Naive B cell (primary cell): ENCODE results near the gene DIP2A. TPM values are rescaled to one million over a fixed set of nuclear protein-coding genes. Genes with fewer than 3 reads are reported as not detected.
"Not testable (repeated sequence)": the region's sequence is repeated elsewhere in the genome, so short reads cannot be mapped to it uniquely, and the experiment has no call there.

Source experiments
- ATAC-seq, 2 donors: fragments of 150-1000 bp; cut with Tn5 transposase; 2 replicates each; pipeline ENCODE4 v1.10.0; 2021; ENCODE audit warnings: low read depth in 2 of 2, mild to moderate bottlenecking in 2 of 2, moderate library complexity in 2 of 2
- DNase-seq: peaks from one replicate; pipeline ENCODE4 v3.0.0; 2022
- H3K27ac Mint-ChIP-seq, 6 donors: one replicate each; pipeline ENCODE4 v1.8.0; 2020 to 2022; ENCODE audit warnings: mild to moderate bottlenecking in 6 of 6, mixed read lengths in 6 of 6, moderate library complexity in 5 of 6, inconsistent platforms in 2 of 6
- H3K27me3 Mint-ChIP-seq, 3 donors: one replicate each; pipeline ENCODE4 v1.8.0; 2021 to 2022; ENCODE audit warnings: mixed read lengths in 3 of 3, mild to moderate bottlenecking in 1 of 3
- H3K36me3 Mint-ChIP-seq, 2 donors: one replicate each; pipeline ENCODE4 v1.8.0; 2020 to 2022; ENCODE audit warnings: mixed read lengths in 2 of 2, inconsistent platforms in 1 of 2, mild to moderate bottlenecking in 1 of 2
- H3K4me1 Mint-ChIP-seq, 3 donors: one replicate each; pipeline ENCODE4 v1.8.0; 2020 to 2022; ENCODE audit warnings: mixed read lengths in 3 of 3, inconsistent platforms in 1 of 3, mild to moderate bottlenecking in 1 of 3, moderate library complexity in 1 of 3
- H3K4me3 Mint-ChIP-seq, 8 donors: one replicate each; pipeline ENCODE4 v1.8.0; 2020 to 2022; ENCODE audit warnings: mild to moderate bottlenecking in 8 of 8, mixed read lengths in 8 of 8, moderate library complexity in 8 of 8, inconsistent platforms in 2 of 8
- H3K9me3 Mint-ChIP-seq, 7 donors: one replicate each; pipeline ENCODE4 v1.8.0; 2020 to 2022; ENCODE audit warnings: mixed read lengths in 7 of 7, mild to moderate bottlenecking in 5 of 7, inconsistent platforms in 2 of 7, moderate library complexity in 1 of 7
- polyA plus RNA-seq, 6 donors: library from polyadenylated mRNA; unstranded; fragments of 300-500 nt; fragmentation: Illumina TruSeq; gene quantifications; one replicate each; pipeline ENCODE4 v1.2.3, GENCODE V29; 2021; ENCODE audit warnings: low read depth in 6 of 6

DIP2A gene
- polyA plus RNA-seq, 6 donors from 2014 or later: 0.34 to 12.4 (median 7.3) TPM

- Mint-ChIP-seq H3K4me3 (no peak overlapping the region), H3K27ac (peak overlapping the region in 1 of 6 donors; percentile 65), H3K36me3 (peaks cover 0 to 17% of the 10 kb centered on the region in 2 donors), H3K27me3 (no peaks in the 10 kb centered on the region), H3K9me3 (no peaks in the 10 kb centered on the region), H3K4me1 (peaks cover 0 to 3% (median 0%) of the 10 kb centered on the region in 3 donors)
- no peak for ATAC-seq
- no peak for DNase-seq
Measured at GRCh38 chr21:46441961-46442498, 16.7 kb upstream of the DIP2A start.

- DNase-seq (no peak), ATAC-seq (no peak)
- peaks cover 0 to 5% (median 0%) of the 10 kb centered on the region in 7 donors for H3K9me3 Mint-ChIP-seq
- H3K27ac Mint-ChIP-seq: peak overlapping the region in 1 of 6 donors; percentile 80
- H3K4me3 Mint-ChIP-seq: peak overlapping the region in 1 of 8 donors; percentile 16
- peaks cover 0 to 5% (median 0%) of the 10 kb centered on the region in 3 donors for H3K4me1 Mint-ChIP-seq
- no peaks in the 10 kb centered on the region for H3K27me3 Mint-ChIP-seq
- peaks cover 0 to 23% of the 10 kb centered on the region in 2 donors for H3K36me3 Mint-ChIP-seq
Measured at GRCh38 chr21:46442938-46443337, 15.8 kb upstream of the DIP2A start.

- H3K4me1 Mint-ChIP-seq: peaks cover 0 to 7% (median 0%) of the 10 kb centered on the region in 3 donors
- DNase-seq: no peak
- ATAC-seq: no peak
- no peaks in the 10 kb centered on the region for H3K27me3 Mint-ChIP-seq
- H3K9me3 Mint-ChIP-seq: peaks cover 0 to 14% (median 8%) of the 10 kb centered on the region in 7 donors
- H3K36me3 Mint-ChIP-seq: peaks cover 0 to 28% of the 10 kb centered on the region in 2 donors
- H3K4me3 Mint-ChIP-seq: no peak overlapping the region
- peak overlapping the region in 3 of 6 donors; percentile 10 to 87 (median 64) for H3K27ac Mint-ChIP-seq
Measured at GRCh38 chr21:46443910-46444309, 14.8 kb upstream of the DIP2A start.

GRCh38 chr21:46448108-46448507, 10.6 kb upstream of the DIP2A start:
- peaks cover 0 to 10% of the 10 kb centered on the region in 2 donors for H3K36me3 Mint-ChIP-seq
- H3K4me1 Mint-ChIP-seq: peaks cover 0 to 11% (median 7%) of the 10 kb centered on the region in 3 donors
- peak overlapping the region in 1 of 8 donors; percentile 63 for H3K4me3 Mint-ChIP-seq
- H3K27ac Mint-ChIP-seq: peak overlapping the region in 1 of 6 donors; percentile 75
- peaks cover 0 to 18% (median 12%) of the 10 kb centered on the region in 7 donors for H3K9me3 Mint-ChIP-seq
- ATAC-seq (no peak), DNase-seq (no peak)
- no peaks in the 10 kb centered on the region for H3K27me3 Mint-ChIP-seq

- H3K4me1 Mint-ChIP-seq: peaks cover 0 to 11% (median 7%) of the 10 kb centered on the region in 3 donors
- H3K27me3 Mint-ChIP-seq, DNase-seq, ATAC-seq: not testable (repeated sequence)
- peaks cover 0 to 18% (median 12%) of the 10 kb centered on the region in 7 donors for H3K9me3 Mint-ChIP-seq
- peak overlapping the region in 1 of 8 donors; percentile 30 for H3K4me3 Mint-ChIP-seq
- peaks cover 0 to 10% of the 10 kb centered on the region in 2 donors for H3K36me3 Mint-ChIP-seq
- peak overlapping the region in 1 of 6 donors; percentile 47 for H3K27ac Mint-ChIP-seq
Measured at GRCh38 chr21:46448855-46449254, 9.8 kb upstream of the DIP2A start.

GRCh38 chr21:46452710-46453109, 6.0 kb upstream of the DIP2A start:
- no peak for DNase-seq
- Mint-ChIP-seq H3K27ac (no peak overlapping the region), H3K27me3 (no peaks in the 10 kb centered on the region), H3K36me3 (peaks cover 0 to 5% of the 10 kb centered on the region in 2 donors), H3K4me3 (no peak overlapping the region), H3K9me3 (peaks cover 0 to 13% (median 12%) of the 10 kb centered on the region in 7 donors), H3K4me1 (peaks cover 7 to 34% (median 23%) of the 10 kb centered on the region in 3 donors)
- no peak for ATAC-seq

- Mint-ChIP-seq H3K4me3 (no peak overlapping the region), H3K4me1 (peaks cover 10 to 35% (median 27%) of the 10 kb centered on the region in 3 donors), H3K36me3 (no peaks in the 10 kb centered on the region)
Measured at GRCh38 chr21:46454142-46454541, 4.5 kb upstream of the DIP2A start.

GRCh38 chr21:46454634-46455390, 3.9 kb upstream of the DIP2A start:
- ATAC-seq (no peak), DNase-seq (no peak)
- Mint-ChIP-seq H3K27ac (peak overlapping the region in 1 of 6 donors; percentile 49), H3K4me3 (peak overlapping the region in 1 of 8 donors; percentile 95), H3K4me1 (peaks cover 10 to 38% (median 31%) of the 10 kb centered on the region in 3 donors), H3K36me3 (no peaks in the 10 kb centered on the region), H3K9me3 (no peaks in the 10 kb centered on the region), H3K27me3 (no peaks in the 10 kb centered on the region)

More at GRCh38 chr21:46454142-46454541, 4.5 kb upstream of the DIP2A start:
- Mint-ChIP-seq H3K27ac (no peak overlapping the region), H3K27me3 (no peaks in the 10 kb centered on the region), H3K9me3 (peaks cover 0 to 3% (median 2%) of the 10 kb centered on the region in 7 donors)
- DNase-seq (no peak), ATAC-seq (no peak)

GRCh38 chr21:46455575-46456385, 2.9 kb upstream of the DIP2A start:
- no peak for ATAC-seq
- Mint-ChIP-seq H3K36me3 (no peaks in the 10 kb centered on the region), H3K27me3 (no peaks in the 10 kb centered on the region), H3K4me3 (peak overlapping the region in 1 of 8 donors; percentile 95), H3K9me3 (no peaks in the 10 kb centered on the region), H3K4me1 (peaks cover 10 to 43% (median 30%) of the 10 kb centered on the region in 3 donors), H3K27ac (peak overlapping the region in 2 of 6 donors; percentile 11 to 82)
- DNase-seq: no peak

GRCh38 chr21:46456750-46457149, 1.9 kb upstream of the DIP2A start:
- DNase-seq (no peak), ATAC-seq (no peak)
- no peaks in the 10 kb centered on the region for H3K27me3 Mint-ChIP-seq
- no peaks in the 10 kb centered on the region for H3K36me3 Mint-ChIP-seq
- H3K4me3 Mint-ChIP-seq: peak overlapping the region in 6 of 8 donors; percentile 22 to 95 (median 92)
- H3K9me3 Mint-ChIP-seq: no peaks in the 10 kb centered on the region
- H3K4me1 Mint-ChIP-seq: peaks cover 10 to 43% (median 31%) of the 10 kb centered on the region in 3 donors
- peak overlapping the region in 1 of 6 donors; percentile 82 for H3K27ac Mint-ChIP-seq

GRCh38 chr21:46457801-46458314, 833 bp upstream of the DIP2A start:
- Mint-ChIP-seq H3K9me3 (no peaks in the 10 kb centered on the region), H3K36me3 (no peaks in the 10 kb centered on the region), H3K4me3 (peak overlapping the region; percentile 89 to 95 (median 90)), H3K4me1 (peaks cover 10 to 43% (median 35%) of the 10 kb centered on the region in 3 donors), H3K27me3 (no peaks in the 10 kb centered on the region), H3K27ac (peak overlapping the region; percentile 76 to 96 (median 94))
- ATAC-seq (peak; percentile 5 to 6), DNase-seq (peak; percentile 7)

GRCh38 chr21:46459024-46459355, 299 bp downstream of the DIP2A start:
- H3K4me1 Mint-ChIP-seq: peaks cover 10 to 43% (median 40%) of the 10 kb centered on the region in 3 donors
- ATAC-seq (no peak), DNase-seq (no peak)
- H3K27me3 Mint-ChIP-seq: no peaks in the 10 kb centered on the region
- no peaks in the 10 kb centered on the region for H3K36me3 Mint-ChIP-seq
- H3K27ac Mint-ChIP-seq: peak overlapping the region in 3 of 6 donors; percentile 49 to 88 (median 81)
- peak overlapping the region; percentile 72 to 95 (median 88) for H3K4me3 Mint-ChIP-seq
- no peaks in the 10 kb centered on the region for H3K9me3 Mint-ChIP-seq
